ENCODE results near the gene ADAMTSL4. TPM values are rescaled to one million over a fixed set of nuclear protein-coding genes. Genes with fewer than 3 reads are reported as not detected.

Gene ADAMTSL4
- total and polyA plus RNA-seq, 7 experiments from 2014 or later, result 0.14 to 27.7 (median 0.68) TPM

DNA sequence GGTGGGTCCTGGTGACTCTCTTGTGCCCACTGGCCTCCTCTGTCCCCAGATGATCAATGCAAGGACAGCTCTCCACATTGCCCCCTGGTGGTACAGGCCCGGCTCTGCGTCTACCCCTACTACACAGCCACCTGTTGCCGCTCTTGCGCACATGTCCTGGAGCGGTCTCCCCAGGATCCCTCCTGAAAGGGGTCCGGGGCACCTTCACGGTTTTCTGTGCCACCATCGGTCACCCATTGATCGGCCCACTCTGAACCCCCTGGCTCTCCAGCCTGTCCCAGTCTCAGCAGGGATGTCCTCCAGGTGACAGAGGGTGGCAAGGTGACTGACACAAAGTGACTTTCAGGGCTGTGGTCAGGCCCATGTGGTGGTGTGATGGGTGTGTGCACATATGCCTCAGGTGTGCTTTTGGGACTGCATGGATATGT lies 10.8 kb downstream of the ADAMTSL4 start:
- Mint-ChIP-seq H3K4me1 (peaks cover 26 to 47% (median 37%) of the 10 kb centered on the region in 7 donors), H3K27me3 (no peaks in the 10 kb centered on the region), H3K9me3 (no peaks in the 10 kb centered on the region), H3K27ac (peak overlapping the region; percentile 75 to 100 (median 98)), H3K36me3 (peaks cover 0 to 9% (median 5%) of the 10 kb centered on the region in 5 donors), H3K4me3 (peak overlapping the region; percentile 87 to 99 (median 97))
- CTCF ChIA-PET, result interaction anchor here (0.6 to 13.2 kb wide), 15 partner anchors 8 to 302 kb away, joined by 3 to 300 read pairs (median 4); partner anchors contain the start of genes CA14, ENSA, FALEC and MCL1
- peak; percentile 39 for ATAC-seq
- intact Hi-C loops (cut with micrococcal nuclease), result loop anchor here (1.0 to 10.0 kb wide), 17 partner anchors 51 to 497 kb away; partner anchors contain the start of genes SETDB1 (in 2 of the 2), TARS2 (in 2 of the 2), ARNT (in 1 of the 2) and CA14 (in 1 of the 2)
- no peaks in the 10 kb centered on the region for H3K9me3 ChIP-seq (ENCODE audit: control insufficient read depth in 2 of 3, low read length in 3 of 3)
- H3K27ac ChIP-seq (ENCODE audit: low read depth, low read length), result peak overlapping the region; percentile 97
- H3K36me3 ChIP-seq (ENCODE audit: control insufficient read depth in 2 of 3, insufficient read depth in 3 of 3, low read length in 3 of 3), result peaks cover 0 to 5% (median 0%) of the 10 kb centered on the region in 3 experiments
- peak; percentile 56 to 84 (median 72) for DNase-seq
- POLR2A ChIA-PET, result interaction anchor here (0.6 to 13.8 kb wide), 8 partner anchors 9 to 487 kb away, joined by 3 to 1237 read pairs (median 10); partner anchors contain the start of genes ENSA and MCL1
- H3K4me1 ChIP-seq (ENCODE audit: control insufficient read depth in 2 of 2, insufficient read depth in 2 of 2, low read length in 2 of 2), result peaks cover 28 to 37% of the 10 kb centered on the region in 2 donors
- peak overlapping the region; percentile 43 for H3K4me3 ChIP-seq (ENCODE audit: low read length)
- H3K27me3 ChIP-seq (ENCODE audit: control insufficient read depth in 2 of 2, insufficient read depth in 2 of 2, low read length in 2 of 2), result no peaks in the 10 kb centered on the region

GRCh38 chr1:150560576-150561253 lies 11.5 kb downstream of the ADAMTSL4 start:
- H3K4me1 Mint-ChIP-seq, result peaks cover 26 to 50% (median 41%) of the 10 kb centered on the region in 7 donors
- DNase-seq, result peak; percentile 60 to 85 (median 74)
- peaks cover 0 to 1% (median 0%) of the 10 kb centered on the region in 3 experiments for H3K36me3 ChIP-seq (ENCODE audit: control insufficient read depth in 2 of 3, insufficient read depth in 3 of 3, low read length in 3 of 3)
- H3K9me3 Mint-ChIP-seq, result no peaks in the 10 kb centered on the region
- POLR2A ChIA-PET, result interaction anchor here (0.6 to 13.8 kb wide), 15 partner anchors 9 to 674 kb away, joined by 3 to 1237 read pairs (median 5); partner anchors contain the start of genes ENSA, FALEC, GOLPH3L and MCL1
- no peaks in the 10 kb centered on the region for H3K27me3 ChIP-seq (ENCODE audit: control insufficient read depth in 2 of 2, insufficient read depth in 2 of 2, low read length in 2 of 2)
- H3K4me1 ChIP-seq (ENCODE audit: control insufficient read depth in 2 of 2, insufficient read depth in 2 of 2, low read length in 2 of 2), result peaks cover 34 to 44% of the 10 kb centered on the region in 2 donors
- H3K27ac ChIP-seq (ENCODE audit: low read depth, low read length), result peak overlapping the region; percentile 97
- peaks cover 0 to 9% (median under 1%) of the 10 kb centered on the region in 5 donors for H3K36me3 Mint-ChIP-seq
- peak overlapping the region; percentile 95 for H3K4me3 ChIP-seq (ENCODE audit: low read length)
- CTCF ChIA-PET, result interaction anchor here (0.8 to 13.2 kb wide), 23 partner anchors 7 to 362 kb away, joined by 3 to 300 read pairs (median 4); partner anchors contain the start of genes CA14, ENSA, FALEC and GOLPH3L
- ATAC-seq, result peak; percentile 49
- H3K27me3 Mint-ChIP-seq, result no peaks in the 10 kb centered on the region
- H3K9me3 ChIP-seq (ENCODE audit: control insufficient read depth in 2 of 3, low read length in 3 of 3), result no peaks in the 10 kb centered on the region
- intact Hi-C loops (cut with micrococcal nuclease), result loop anchor here (1.0 to 10.0 kb wide), 24 partner anchors 9 to 596 kb away; partner anchors contain the start of genes GOLPH3L (in 2 of the 2), SETDB1 (in 2 of the 2), TARS2 (in 2 of the 2) and ARNT (in 1 of the 2)
- peak overlapping the region; percentile 75 to 100 (median 98) for H3K27ac Mint-ChIP-seq
- peak overlapping the region; percentile 87 to 99 (median 97) for H3K4me3 Mint-ChIP-seq

DNA sequence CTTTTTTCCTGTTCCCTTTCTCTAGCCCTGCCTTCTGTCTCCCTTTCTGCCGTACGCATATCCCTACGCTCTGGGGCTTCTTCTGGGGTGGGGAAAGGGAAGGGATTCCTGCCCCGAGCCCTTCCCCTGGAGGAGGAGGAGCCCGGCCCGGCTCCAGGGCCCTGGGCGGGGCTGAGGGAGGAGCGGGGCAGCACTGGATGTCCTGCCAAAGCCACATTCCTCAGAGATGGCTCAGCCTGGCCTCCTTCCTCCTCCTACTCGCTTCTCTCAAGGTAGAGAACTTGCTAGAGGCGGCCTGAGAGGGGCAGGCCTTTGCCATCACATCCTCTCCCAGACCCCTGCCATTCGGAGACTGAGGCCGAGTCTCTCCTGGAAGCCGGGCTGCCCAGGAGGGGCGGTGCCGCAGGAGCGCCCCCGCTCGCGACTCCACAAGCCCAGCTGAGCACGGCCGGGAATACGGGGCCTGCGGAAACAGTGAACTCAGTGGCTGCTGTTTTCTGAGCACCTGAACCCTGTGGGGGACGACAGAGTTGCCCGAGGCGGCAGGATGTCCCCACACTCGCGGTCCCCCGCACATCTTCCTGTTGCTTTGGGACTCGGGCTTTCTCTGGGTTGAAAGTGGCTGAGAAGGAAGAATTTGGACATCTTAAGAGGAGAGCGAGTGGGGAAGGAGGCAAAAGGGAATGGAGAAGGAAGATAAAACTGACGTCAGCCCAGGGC lies 12.2 kb downstream of the ADAMTSL4 start:
- CTCF ChIA-PET, result interaction anchor here (0.8 to 13.2 kb wide), 19 partner anchors 10 to 361 kb away, joined by 3 to 300 read pairs (median 4); partner anchors contain the start of genes ENSA, FALEC, GOLPH3L and MCL1
- intact Hi-C loops (cut with micrococcal nuclease), result loop anchor here (1.0 to 10.0 kb wide), 22 partner anchors 8 to 595 kb away; partner anchors contain the start of genes GOLPH3L (in 2 of the 2), SETDB1 (in 2 of the 2), TARS2 (in 2 of the 2) and ARNT (in 1 of the 2)
- H3K27ac Mint-ChIP-seq, result peak overlapping the region; percentile 94 to 100 (median 98)
- POLR2A ChIA-PET, result interaction anchor here (0.6 to 13.8 kb wide), 17 partner anchors 10 to 675 kb away, joined by 3 to 1237 read pairs (median 4); partner anchors contain the start of genes ENSA, FALEC, GOLPH3L and MCL1
- ATAC-seq (peak; percentile 24), DNase-seq (peak in 8 of 9 donors; percentile 57 to 77 (median 74))
- H3K4me3 Mint-ChIP-seq, result peak overlapping the region; percentile 87 to 99 (median 97)
- Histone ChIP-seq H3K27me3 (ENCODE audit: control insufficient read depth in 2 of 2, insufficient read depth in 2 of 2, low read length in 2 of 2) (no peaks in the 10 kb centered on the region), H3K4me1 (ENCODE audit: control insufficient read depth in 2 of 2, insufficient read depth in 2 of 2, low read length in 2 of 2) (peaks cover 41 to 51% of the 10 kb centered on the region in 2 donors), H3K36me3 (ENCODE audit: control insufficient read depth in 2 of 3, insufficient read depth in 3 of 3, low read length in 3 of 3) (no peaks in the 10 kb centered on the region), H3K9me3 (ENCODE audit: control insufficient read depth in 2 of 3, low read length in 3 of 3) (no peaks in the 10 kb centered on the region), H3K4me3 (ENCODE audit: low read length) (peak overlapping the region; percentile 95), H3K27ac (ENCODE audit: low read depth, low read length) (peak overlapping the region; percentile 97)
- no peaks in the 10 kb centered on the region for H3K9me3 Mint-ChIP-seq
- peaks cover 0 to 9% (median 0%) of the 10 kb centered on the region in 5 donors for H3K36me3 Mint-ChIP-seq
- peaks cover 26 to 55% (median 48%) of the 10 kb centered on the region in 7 donors for H3K4me1 Mint-ChIP-seq
- no peaks in the 10 kb centered on the region for H3K27me3 Mint-ChIP-seq

DNA sequence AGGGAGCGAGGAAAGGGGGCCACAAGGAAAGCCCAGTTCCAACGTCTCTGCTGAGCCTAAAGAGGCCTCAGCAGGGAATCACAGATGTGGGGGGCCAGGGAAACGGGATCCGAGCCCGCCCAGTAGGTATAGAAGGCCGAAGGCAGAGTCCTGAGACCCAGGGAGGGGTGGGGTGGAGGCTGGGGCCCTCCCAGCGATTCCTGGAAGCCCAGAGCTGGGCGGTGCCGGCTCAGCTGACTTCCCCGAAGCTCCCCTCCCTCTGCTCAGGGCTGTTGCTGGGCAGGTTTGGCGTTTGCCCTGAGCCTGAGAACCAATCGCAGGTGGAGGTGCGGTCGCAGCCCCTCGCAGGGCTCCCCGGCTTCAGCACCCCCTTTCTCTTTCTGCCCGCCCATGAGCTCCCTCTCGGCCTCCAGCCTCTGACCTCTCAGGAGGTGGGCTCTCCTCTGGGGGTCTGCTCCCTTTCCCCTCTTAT lies 12.8 kb downstream of the ADAMTSL4 start:
- Histone ChIP-seq H3K27me3 (ENCODE audit: control insufficient read depth in 2 of 2, insufficient read depth in 2 of 2, low read length in 2 of 2) (no peaks in the 10 kb centered on the region), H3K9me3 (ENCODE audit: control insufficient read depth in 2 of 3, low read length in 3 of 3) (no peaks in the 10 kb centered on the region), H3K27ac (ENCODE audit: low read depth, low read length) (peak overlapping the region; percentile 97), H3K4me3 (ENCODE audit: low read length) (peak overlapping the region; percentile 95), H3K4me1 (ENCODE audit: control insufficient read depth in 2 of 2, insufficient read depth in 2 of 2, low read length in 2 of 2) (peaks cover 47 to 57% of the 10 kb centered on the region in 2 donors), H3K36me3 (ENCODE audit: control insufficient read depth in 2 of 3, insufficient read depth in 3 of 3, low read length in 3 of 3) (no peaks in the 10 kb centered on the region)
- peak overlapping the region; percentile 87 to 99 (median 97) for H3K4me3 Mint-ChIP-seq
- DNase-seq (peak; percentile 67 to 89 (median 83)), ATAC-seq (peak; percentile 58)
- H3K36me3 Mint-ChIP-seq, result peaks cover 0 to 9% (median 0%) of the 10 kb centered on the region in 5 donors
- POLR2A ChIA-PET, result interaction anchor here (0.6 to 13.8 kb wide), 13 partner anchors 10 to 595 kb away, joined by 3 to 1237 read pairs (median 7); partner anchors contain the start of genes ENSA, FALEC, GOLPH3L and MCL1
- peaks cover 26 to 59% (median 51%) of the 10 kb centered on the region in 7 donors for H3K4me1 Mint-ChIP-seq
- intact Hi-C loops (cut with micrococcal nuclease), result loop anchor here (1.0 to 10.0 kb wide), 22 partner anchors 7 to 594 kb away; partner anchors contain the start of genes GOLPH3L (in 2 of the 2), MCL1 (in 2 of the 2), SETDB1 (in 2 of the 2) and TARS2 (in 2 of the 2)
- H3K27ac Mint-ChIP-seq, result peak overlapping the region; percentile 94 to 100 (median 98)
- H3K27me3 Mint-ChIP-seq, result no peaks in the 10 kb centered on the region
- CTCF ChIA-PET, result interaction anchor here (0.7 to 13.2 kb wide), 6 partner anchors 11 to 361 kb away, joined by 3 to 300 read pairs (median 31); partner anchors contain the start of genes ENSA and MCL1
- H3K9me3 Mint-ChIP-seq, result no peaks in the 10 kb centered on the region

DNA sequence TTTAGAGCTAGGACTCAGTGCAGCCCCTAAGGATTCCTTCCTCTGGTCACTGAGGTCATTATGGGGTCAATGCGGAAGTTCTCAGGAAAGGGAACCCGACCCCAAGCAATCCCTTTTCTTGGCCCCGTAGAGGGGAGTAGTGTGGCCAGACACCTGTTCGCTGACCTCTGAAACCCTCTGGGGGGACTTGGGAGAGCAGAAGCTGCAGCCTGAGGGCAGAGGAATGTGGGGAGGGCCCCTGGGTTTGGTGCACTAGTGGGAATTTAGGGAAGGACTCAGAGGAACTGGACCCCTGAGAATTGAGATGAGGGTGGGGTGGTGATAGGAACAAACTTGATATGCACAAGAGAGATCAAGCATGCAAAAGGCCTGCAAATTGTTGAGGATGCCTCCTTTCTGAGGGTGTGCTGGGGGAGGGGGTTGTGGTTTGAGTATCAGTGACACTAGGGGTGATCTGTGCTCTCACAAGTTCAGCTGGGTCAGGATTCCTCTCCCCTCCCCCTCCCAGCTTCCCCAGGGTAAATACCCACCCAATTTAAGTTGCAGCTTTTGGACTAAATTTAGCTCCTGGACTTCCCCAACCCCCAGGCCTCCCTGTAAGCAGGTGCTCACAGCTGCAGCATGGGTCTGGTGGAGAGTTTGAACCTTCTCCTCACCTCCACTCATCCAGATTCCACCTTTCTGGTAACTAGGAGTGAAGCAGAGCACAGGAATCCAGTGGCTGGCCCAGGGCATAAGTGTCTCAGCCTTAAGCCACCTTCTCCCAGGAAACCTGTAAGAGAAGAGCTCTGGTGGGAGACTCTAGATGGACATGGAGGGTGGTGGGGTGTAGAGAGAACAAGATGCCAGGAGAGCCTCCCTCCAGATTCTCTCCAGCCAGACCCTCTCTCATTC lies 13.5 kb downstream of the ADAMTSL4 start:
- Histone ChIP-seq H3K9me3 (ENCODE audit: control insufficient read depth in 2 of 3, low read length in 3 of 3) (no peaks in the 10 kb centered on the region), H3K27me3 (ENCODE audit: control insufficient read depth in 2 of 2, insufficient read depth in 2 of 2, low read length in 2 of 2) (no peaks in the 10 kb centered on the region), H3K36me3 (ENCODE audit: control insufficient read depth in 2 of 3, insufficient read depth in 3 of 3, low read length in 3 of 3) (no peaks in the 10 kb centered on the region), H3K4me1 (ENCODE audit: control insufficient read depth in 2 of 2, insufficient read depth in 2 of 2, low read length in 2 of 2) (peaks cover 52 to 64% of the 10 kb centered on the region in 2 donors), H3K27ac (ENCODE audit: low read depth, low read length) (peak overlapping the region; percentile 97), H3K4me3 (ENCODE audit: low read length) (peak overlapping the region; percentile 95)
- Mint-ChIP-seq H3K4me3 (peak overlapping the region; percentile 87 to 99 (median 97)), H3K4me1 (peaks cover 26 to 66% (median 58%) of the 10 kb centered on the region in 7 donors), H3K9me3 (peaks cover 0 to 2% (median 0%) of the 10 kb centered on the region in 11 donors), H3K27me3 (no peaks in the 10 kb centered on the region), H3K36me3 (peaks cover 0 to 12% (median 0%) of the 10 kb centered on the region in 5 donors), H3K27ac (peak overlapping the region; percentile 94 to 100 (median 98))
- intact Hi-C loops (cut with micrococcal nuclease), result loop anchor here (1.0 to 10.0 kb wide), 14 partner anchors 11 to 495 kb away; partner anchors contain the start of genes ARNT (in 1 of the 2), CDC42SE1 (in 1 of the 2), CERS2 (in 1 of the 2) and CTSS (in 1 of the 2)
- ChIA-PET CTCF (interaction anchor here (0.5 to 13.2 kb wide), 11 partner anchors 11 to 594 kb away, joined by 3 to 300 read pairs (median 4); partner anchors contain the start of genes ENSA, FALEC, MCL1 and TNFAIP8L2), POLR2A (interaction anchor here (0.8 to 13.8 kb wide), 12 partner anchors 11 to 675 kb away, joined by 3 to 1237 read pairs (median 7); partner anchors contain the start of genes CTSS, ENSA, FALEC and GOLPH3L)
- ATAC-seq (peak; percentile 23), DNase-seq (peak in 8 of 9 donors; percentile 55 to 82 (median 66))

Data from naive thymus-derived CD4-positive, alpha-beta T cell (primary cell).